WI38 (cell line): ENCODE measurements around the gene ZNRF1.

ENCODE experiments used
- H3K4me3 ChIP-seq: 2 replicates; pipeline ENCODE4 v1.5.1; 2011; ENCODE audit warnings: low read depth, mild to moderate bottlenecking, control low read depth, low read length
- TF ChIP-seq, protein P1 (sequence below): IDR thresholded peaks from 2 replicates; pipeline ENCODE4 v1.5.1; 2012; ENCODE audit warnings: low read depth, mild to moderate bottlenecking, control low read depth, low read length

Gene ZNRF1

DNA sequence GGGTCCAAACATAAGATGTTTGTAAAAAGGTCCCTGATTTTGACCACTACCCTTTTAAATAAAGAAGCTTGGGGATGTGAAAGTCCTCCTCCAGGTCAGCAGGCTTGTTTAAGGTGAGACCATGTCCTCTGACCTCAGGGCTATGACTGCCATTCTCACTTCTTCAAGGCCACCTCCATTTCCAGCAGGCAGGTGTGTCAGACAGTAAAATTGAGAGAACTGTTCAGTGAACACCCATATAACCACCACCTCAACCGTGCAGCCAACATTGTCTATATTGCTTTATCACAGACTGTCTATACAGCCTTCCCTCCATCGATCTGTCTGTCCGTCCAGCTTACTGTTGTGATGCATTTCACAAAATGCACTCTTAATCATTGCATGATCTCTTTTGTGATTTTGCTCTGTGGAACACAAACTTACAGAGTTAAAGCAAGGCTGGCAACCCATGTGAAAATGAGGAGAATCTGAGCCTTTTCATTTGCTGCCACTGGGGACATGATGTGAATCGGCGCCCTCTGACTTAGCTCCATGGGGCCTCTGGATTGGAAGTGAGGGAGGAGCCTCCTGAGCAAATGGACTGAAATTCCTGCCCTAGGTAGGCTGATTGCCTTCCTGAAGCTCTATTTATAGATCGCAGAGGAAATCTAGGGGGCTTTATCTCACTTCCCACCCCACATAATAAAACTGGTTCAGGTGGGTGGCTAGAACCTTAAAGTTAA, 53.8 kb downstream of the ZNRF1 start:
- TF ChIP-seq, protein P1, sequence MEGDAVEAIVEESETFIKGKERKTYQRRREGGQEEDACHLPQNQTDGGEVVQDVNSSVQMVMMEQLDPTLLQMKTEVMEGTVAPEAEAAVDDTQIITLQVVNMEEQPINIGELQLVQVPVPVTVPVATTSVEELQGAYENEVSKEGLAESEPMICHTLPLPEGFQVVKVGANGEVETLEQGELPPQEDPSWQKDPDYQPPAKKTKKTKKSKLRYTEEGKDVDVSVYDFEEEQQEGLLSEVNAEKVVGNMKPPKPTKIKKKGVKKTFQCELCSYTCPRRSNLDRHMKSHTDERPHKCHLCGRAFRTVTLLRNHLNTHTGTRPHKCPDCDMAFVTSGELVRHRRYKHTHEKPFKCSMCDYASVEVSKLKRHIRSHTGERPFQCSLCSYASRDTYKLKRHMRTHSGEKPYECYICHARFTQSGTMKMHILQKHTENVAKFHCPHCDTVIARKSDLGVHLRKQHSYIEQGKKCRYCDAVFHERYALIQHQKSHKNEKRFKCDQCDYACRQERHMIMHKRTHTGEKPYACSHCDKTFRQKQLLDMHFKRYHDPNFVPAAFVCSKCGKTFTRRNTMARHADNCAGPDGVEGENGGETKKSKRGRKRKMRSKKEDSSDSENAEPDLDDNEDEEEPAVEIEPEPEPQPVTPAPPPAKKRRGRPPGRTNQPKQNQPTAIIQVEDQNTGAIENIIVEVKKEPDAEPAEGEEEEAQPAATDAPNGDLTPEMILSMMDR, result no peak
- no peak overlapping the region for H3K4me3 ChIP-seq

DNA sequence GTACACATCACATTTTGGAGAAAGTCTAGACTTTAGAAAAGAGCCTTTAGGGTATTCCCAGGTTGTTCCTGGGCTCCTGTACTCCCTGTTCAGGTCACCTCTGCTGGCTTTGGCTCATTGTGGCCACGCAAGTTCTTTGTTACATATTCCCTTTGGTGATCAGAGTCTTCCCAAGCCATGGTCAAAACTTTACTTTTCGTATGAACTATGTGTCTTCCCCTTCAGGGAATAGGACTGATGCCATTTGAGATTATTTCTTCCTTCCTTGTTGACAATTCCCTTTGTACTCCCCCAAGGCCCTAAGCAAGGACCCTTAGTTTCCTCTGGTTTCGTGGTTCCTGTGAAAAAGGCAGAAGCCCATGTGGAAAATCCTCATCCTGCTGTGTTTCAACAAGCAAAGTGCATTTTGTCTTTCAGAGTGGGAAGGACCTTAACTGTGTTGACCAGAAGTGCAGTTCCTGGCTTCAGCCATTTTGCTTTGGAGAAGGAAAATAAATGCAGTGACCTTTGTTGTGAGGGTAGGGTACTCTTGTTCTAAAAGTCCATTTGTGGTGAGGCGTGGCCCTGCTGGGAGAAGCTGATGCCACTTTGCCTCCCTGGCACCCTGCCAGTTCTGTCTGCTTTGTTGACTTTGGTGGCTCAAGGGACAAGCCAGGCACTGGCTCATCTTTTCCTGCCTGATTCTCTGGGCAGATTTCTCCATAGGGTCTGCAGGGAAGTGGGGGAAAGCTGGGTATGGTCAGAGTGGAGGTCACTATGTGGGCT, 55.1 kb downstream of the ZNRF1 start:
- TF ChIP-seq, protein P1, result no peak
- H3K4me3 ChIP-seq, result no peak overlapping the region

DNA sequence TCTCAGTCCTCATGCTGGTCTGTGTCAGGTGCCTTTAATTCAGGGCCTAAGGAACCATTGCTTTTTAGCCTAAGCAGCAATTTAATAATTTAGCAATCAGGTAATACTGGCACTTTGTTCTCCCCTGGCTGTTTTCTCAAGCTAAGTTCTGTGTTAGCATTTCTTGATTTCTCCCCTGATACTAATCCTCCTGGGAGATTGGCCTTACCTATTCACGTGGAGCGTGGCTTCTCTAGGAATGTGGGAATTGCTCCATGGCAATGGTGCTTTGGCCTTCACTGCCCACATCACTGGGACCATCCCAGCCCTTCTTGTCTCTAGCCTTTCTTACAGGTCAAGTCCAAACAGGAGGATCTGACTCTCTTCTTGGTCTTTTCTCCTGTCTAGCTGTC, 55.7 kb downstream of the ZNRF1 start:
- TF ChIP-seq, protein P1, result no peak

DNA sequence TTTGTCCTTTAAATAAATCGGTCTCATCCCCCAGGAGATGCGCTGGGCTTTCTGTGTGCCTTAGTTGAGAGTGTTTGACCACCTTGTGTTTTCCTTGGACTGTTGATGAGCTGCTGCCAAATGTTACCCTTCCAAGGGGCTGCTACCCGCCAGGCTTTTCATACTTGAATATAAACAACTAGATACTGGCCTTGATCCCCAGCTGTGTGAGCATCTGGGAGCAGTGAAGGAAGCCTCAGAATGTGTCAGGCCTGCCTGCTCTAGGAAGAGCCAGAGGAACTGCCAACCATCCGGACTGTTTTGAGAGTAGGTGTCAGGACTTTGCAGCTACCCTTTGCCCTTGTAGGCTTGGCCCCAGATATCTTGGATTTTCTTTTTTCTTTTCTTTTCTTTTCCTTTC, 60.0 kb downstream of the ZNRF1 start:
- TF ChIP-seq, protein P1, result no peak
- H3K4me3 ChIP-seq, result no peak overlapping the region

More for the DNA sequence above, 55.7 kb downstream of the ZNRF1 start:
- no peak overlapping the region for H3K4me3 ChIP-seq

DNA sequence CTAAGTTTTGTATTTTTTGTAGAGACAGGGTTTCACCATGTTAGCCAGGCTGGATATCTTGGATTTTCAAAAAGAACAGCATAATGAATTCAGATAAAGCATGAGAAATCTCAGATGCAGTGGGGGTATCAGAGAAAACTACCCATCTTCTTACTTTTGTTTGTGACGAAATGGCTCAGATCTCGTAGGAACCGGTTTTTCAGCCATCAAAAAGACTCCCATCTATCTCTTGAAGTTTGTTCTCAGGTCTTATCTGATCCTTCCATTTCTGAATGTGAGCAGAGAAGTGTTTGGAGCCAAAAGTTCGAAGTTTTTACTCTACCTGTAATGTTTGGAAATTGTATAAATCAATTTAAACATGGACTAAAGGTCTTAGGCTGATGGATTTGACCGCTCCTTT, 60.6 kb downstream of the ZNRF1 start:
- TF ChIP-seq, protein P1, result no peak

DNA sequence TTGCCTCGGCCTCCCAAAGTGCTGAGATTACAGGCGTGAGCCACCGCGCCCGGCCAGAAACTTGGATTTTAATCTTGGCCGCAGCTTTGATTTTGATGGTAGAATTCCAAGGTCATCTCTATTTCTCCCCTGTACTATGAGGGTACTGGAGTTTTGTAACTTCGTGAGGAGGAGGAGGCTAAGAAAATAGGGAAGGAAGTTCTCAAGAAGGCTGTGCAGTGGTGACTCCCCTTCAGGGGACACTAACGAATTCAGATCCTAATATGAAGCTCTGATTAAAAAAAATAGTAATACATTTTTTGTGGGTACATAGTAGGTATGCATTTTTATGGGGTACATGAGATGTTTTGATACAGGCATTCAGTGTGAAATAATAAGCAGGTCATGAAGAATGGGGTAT, 61.9 kb downstream of the ZNRF1 start:
- no peak overlapping the region for H3K4me3 ChIP-seq
- TF ChIP-seq, protein P1, result no peak

More for the DNA sequence above, 60.6 kb downstream of the ZNRF1 start:
- H3K4me3 ChIP-seq, result no peak overlapping the region

DNA sequence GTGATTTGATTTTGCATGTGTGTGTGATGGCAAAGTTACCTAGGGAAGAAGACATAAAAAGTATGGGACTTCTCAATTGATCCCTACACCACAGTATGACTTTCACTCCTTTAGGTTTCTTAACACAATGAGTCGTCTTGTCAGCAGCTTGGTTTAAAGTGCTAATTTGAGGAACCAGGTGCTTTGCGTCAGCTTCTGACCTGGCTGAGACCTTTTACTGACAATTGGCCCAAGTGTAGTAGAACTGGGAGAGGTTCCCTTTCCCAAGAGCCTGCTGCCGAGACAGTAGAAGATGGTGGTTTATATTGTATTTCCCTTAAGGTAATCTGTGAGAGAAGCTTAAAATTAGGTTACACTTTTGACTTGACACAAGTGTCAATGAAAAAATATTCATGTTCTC, 62.8 kb downstream of the ZNRF1 start:
- TF ChIP-seq, protein P1, result no peak
- H3K4me3 ChIP-seq, result no peak overlapping the region
